GM13977 (cell line): ENCODE data around the gene L1CAM.
A peak's percentile ranks its signal among the peaks of the same experiment; 100 is the strongest.

Experiments used
- DNase-seq: peaks from one replicate; pipeline ENCODE4 v3.0.0; 2012; ENCODE audit warnings: low spot score
- in situ Hi-C: fragments of 300-500 bp; cut with MboI; formaldehyde crosslinking; loops from one replicate; pipeline ENCODE4 v1.12.0; 2022; ENCODE audit warnings: low sequenced_read_pairs, low pct_unique_long_range_greater_than_20kb, mixed read lengths, inconsistent platforms; ENCODE audit not compliant: unreplicated experiment
- TF ChIP-seq, protein P1 (sequence below): IDR thresholded peaks from 2 replicates; pipeline ENCODE4 v1.5.1; 2012; ENCODE audit warnings: mild to moderate bottlenecking, control low read depth; ENCODE audit not compliant: insufficient read depth; ENCODE audit errors: extremely low read depth, missing control alignments

Gene L1CAM

GRCh38 chrX:153869473-153870287, 16.3 kb downstream of the L1CAM start:
- in situ Hi-C loops: no loop called here
- TF ChIP-seq, protein P1, sequence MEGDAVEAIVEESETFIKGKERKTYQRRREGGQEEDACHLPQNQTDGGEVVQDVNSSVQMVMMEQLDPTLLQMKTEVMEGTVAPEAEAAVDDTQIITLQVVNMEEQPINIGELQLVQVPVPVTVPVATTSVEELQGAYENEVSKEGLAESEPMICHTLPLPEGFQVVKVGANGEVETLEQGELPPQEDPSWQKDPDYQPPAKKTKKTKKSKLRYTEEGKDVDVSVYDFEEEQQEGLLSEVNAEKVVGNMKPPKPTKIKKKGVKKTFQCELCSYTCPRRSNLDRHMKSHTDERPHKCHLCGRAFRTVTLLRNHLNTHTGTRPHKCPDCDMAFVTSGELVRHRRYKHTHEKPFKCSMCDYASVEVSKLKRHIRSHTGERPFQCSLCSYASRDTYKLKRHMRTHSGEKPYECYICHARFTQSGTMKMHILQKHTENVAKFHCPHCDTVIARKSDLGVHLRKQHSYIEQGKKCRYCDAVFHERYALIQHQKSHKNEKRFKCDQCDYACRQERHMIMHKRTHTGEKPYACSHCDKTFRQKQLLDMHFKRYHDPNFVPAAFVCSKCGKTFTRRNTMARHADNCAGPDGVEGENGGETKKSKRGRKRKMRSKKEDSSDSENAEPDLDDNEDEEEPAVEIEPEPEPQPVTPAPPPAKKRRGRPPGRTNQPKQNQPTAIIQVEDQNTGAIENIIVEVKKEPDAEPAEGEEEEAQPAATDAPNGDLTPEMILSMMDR: no peak

GRCh38 chrX:153868576-153869472, 17.1 kb downstream of the L1CAM start:
- DNase-seq: peak; percentile 17
- TF ChIP-seq, protein P1: no peak
- in situ Hi-C loops: no loop called here

More at GRCh38 chrX:153869473-153870287, 16.3 kb downstream of the L1CAM start:
- peak; percentile 19 for DNase-seq

DNA sequence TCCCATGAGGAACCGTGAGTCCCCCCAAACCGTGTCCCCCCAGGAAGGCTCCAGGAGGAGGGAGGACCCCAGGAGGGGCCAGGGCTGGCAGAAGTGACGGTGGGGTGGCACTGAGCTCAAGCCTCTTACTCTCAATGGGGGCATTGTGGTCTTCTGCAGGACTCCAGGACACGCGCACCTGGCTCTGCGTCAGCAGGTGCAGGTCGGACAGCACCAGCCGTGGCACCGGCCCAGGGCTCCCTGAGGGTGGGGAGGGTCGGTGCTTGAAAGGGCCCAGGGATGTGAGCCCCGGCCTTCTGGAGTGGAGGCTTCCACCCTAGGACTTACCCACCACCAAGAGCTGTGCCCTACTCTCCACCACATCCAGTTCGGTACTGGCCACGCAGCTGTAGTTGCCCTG, 18.3 kb downstream of the L1CAM start:
- DNase-seq: no peak
- in situ Hi-C loops: no loop called here
- TF ChIP-seq, protein P1: no peak

DNA sequence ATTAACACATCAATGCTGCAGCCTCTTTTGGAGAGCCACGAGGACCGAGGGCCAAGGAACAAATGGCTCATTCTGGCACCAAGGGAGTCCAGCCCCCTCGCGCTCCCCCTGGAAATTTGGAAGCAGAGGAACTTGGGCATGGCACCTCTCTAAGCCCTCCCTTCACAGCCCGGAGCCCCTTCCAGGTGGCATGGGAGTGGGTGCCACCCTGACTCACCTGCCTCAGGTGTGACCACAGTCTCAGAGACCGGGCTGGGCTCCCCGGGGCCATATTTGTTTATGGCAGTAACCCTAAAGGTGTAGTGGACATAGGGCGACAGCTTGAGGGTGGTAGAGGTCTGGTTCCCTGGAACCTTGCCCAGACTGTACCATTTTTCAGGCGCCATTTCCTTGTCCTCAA, 18.8 kb downstream of the L1CAM start:
- TF ChIP-seq, protein P1: no peak
- DNase-seq: no peak
- in situ Hi-C loops: no loop called here

GRCh38 chrX:153866302-153867019, 19.5 kb downstream of the L1CAM start:
- TF ChIP-seq, protein P1: no peak
- in situ Hi-C loops: no loop called here

DNA sequence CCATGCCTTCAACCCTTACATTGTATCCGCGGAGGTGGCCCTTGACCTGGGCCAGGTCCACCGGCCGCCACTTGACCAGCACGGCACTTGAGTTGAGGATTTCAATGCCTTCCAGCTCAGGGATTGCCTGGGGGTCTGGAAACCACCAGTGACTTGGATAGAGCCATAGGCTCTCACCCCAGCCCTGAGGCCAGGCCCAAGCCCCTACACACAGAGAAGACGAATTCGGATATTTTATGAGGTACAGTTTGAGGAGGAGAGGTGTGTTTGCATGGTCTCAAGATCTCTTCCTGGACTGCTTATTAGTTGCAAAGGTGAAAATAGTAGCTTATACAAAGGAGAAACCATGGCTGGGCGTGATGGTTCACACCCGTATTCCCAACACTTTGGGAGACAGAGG, 20.3 kb downstream of the L1CAM start:
- TF ChIP-seq, protein P1: no peak
- in situ Hi-C loops: no loop called here

More at GRCh38 chrX:153866302-153867019, 19.5 kb downstream of the L1CAM start:
- DNase-seq: no peak

More for the DNA sequence above, 20.3 kb downstream of the L1CAM start:
- no peak for DNase-seq
